Measurements from ENCODE around the gene CD300H.

- no peak for TF ChIP-seq CTCF (IDR thresholded peaks at IDR 0.05; ENCODE audit: low read length)
- no peak for TF ChIP-seq EZH2 (IDR thresholded peaks at IDR 0.05; ENCODE audit: borderline replicate concordance, low read length)
Observed at GRCh38 chr17:74584292-74585060, 17.2 kb upstream of the CD300H start.
